ENCODE measurements around the gene PRLR. TPM values are rescaled to one million over a fixed set of nuclear protein-coding genes. Genes with fewer than 3 reads are reported as not detected.

PRLR gene
- total RNA-seq, 1 donor from 2014 or later = 0.21 TPM

DNA sequence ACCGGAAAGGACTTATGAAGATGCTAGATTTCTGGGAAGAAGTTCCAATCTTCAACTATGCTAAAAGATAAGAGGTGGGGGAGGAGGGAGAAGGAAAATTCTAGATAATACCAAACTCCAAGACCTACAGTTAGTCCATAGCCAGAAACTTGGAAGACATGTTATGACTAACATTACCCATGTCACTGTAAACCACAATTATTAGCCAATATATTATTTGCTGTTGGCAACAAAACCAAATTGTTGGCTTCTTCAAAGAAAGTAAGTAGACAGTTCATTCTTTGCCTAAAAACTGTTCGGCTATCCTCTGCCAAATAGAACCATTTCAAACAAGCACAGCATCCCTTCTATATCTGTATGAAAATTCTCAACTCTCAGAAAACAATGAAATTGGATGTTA lies 25.1 kb downstream of the PRLR start:
- Mint-ChIP-seq H3K4me3 (ENCODE audit: unreplicated experiment) (no peak overlapping the region), H3K27me3 (ENCODE audit: unreplicated experiment) (no peaks in the 10 kb centered on the region), H3K36me3 (ENCODE audit: low read depth, unreplicated experiment) (no peaks in the 10 kb centered on the region), H3K9me3 (ENCODE audit: unreplicated experiment) (no peaks in the 10 kb centered on the region), H3K27ac (ENCODE audit: unreplicated experiment) (no peak overlapping the region), H3K4me1 (ENCODE audit: unreplicated experiment) (peaks cover 6% of the 10 kb centered on the region)
- no peak for DNase-seq (ENCODE audit: low spot score)
- TF ChIP-seq CTCF (IDR thresholded peaks at IDR 0.05; ENCODE audit: unreplicated experiment) = no peak

DNA sequence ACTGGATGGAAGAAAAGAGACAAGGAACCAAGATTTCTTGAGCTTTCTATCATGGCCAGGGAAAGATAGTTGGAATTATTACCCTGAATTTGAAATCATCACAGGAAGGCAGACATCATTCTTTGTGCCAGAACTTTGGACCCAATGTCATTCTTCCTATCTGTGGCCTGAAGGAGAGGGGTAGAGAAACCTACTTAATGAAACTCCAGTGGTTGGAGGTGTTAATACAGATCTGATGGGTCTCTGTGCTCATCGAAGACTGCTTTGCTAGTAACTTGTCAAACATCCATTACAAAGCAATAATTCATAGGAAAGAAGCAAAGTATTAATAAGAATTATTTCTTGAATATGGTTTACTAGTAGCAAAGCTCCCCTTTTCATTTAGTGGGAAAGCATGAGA lies 26.9 kb downstream of the PRLR start:
- Mint-ChIP-seq H3K4me1 (ENCODE audit: unreplicated experiment) (peaks cover 15% of the 10 kb centered on the region), H3K27ac (ENCODE audit: unreplicated experiment) (no peak overlapping the region), H3K4me3 (ENCODE audit: unreplicated experiment) (no peak overlapping the region), H3K27me3 (ENCODE audit: unreplicated experiment) (no peaks in the 10 kb centered on the region), H3K9me3 (ENCODE audit: unreplicated experiment) (no peaks in the 10 kb centered on the region), H3K36me3 (ENCODE audit: low read depth, unreplicated experiment) (no peaks in the 10 kb centered on the region)
- no peak for TF ChIP-seq CTCF (IDR thresholded peaks at IDR 0.05; ENCODE audit: unreplicated experiment)
- no peak for DNase-seq (ENCODE audit: low spot score)

DNA sequence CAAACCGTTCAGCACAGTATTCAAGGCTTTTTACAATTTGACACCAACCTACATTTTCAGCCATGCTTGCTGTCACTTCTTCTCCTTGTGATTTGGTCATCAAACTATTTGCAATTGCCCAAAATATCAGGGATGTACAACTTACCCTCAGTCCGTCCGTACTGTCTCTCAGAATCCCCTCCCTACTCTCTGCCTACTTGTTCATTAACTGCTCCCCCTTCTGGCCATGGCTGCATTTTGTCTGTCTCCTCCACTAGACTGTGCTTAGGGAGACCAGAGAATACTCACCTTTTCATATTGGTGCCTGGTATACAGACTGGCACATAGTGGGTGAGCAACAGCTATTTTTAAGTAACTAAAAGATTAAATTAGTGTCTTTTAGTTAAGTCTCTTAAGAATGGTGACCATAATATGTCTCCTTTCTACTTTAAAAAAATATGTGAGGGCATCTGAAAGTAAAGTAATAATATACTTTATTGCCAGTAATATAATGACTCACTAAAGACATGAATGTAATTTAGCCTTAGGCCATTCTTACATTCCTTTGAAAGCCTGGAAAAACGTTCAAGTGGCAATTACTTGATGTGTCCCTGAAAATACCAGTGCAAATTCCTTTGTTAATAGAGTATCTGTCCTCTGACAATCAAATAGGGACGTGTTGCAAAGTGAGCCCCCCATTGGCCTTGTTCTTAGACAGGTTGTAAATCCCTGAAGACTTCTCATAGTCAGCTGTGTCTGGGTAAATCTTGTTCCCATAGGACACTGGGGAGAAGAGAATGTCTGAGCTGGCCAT lies 27.8 kb downstream of the PRLR start:
- peak; percentile 69 for DNase-seq (ENCODE audit: low spot score)
- H3K4me3 Mint-ChIP-seq (ENCODE audit: unreplicated experiment) = no peak overlapping the region
- H3K4me1 Mint-ChIP-seq (ENCODE audit: unreplicated experiment) = peaks cover 14% of the 10 kb centered on the region
- H3K27me3 Mint-ChIP-seq (ENCODE audit: unreplicated experiment) = no peaks in the 10 kb centered on the region
- no peaks in the 10 kb centered on the region for H3K9me3 Mint-ChIP-seq (ENCODE audit: unreplicated experiment)
- H3K27ac Mint-ChIP-seq (ENCODE audit: unreplicated experiment) = no peak overlapping the region
- H3K36me3 Mint-ChIP-seq (ENCODE audit: low read depth, unreplicated experiment) = no peaks in the 10 kb centered on the region
- TF ChIP-seq CTCF (IDR thresholded peaks at IDR 0.05; ENCODE audit: unreplicated experiment) = peak; percentile 37

DNA sequence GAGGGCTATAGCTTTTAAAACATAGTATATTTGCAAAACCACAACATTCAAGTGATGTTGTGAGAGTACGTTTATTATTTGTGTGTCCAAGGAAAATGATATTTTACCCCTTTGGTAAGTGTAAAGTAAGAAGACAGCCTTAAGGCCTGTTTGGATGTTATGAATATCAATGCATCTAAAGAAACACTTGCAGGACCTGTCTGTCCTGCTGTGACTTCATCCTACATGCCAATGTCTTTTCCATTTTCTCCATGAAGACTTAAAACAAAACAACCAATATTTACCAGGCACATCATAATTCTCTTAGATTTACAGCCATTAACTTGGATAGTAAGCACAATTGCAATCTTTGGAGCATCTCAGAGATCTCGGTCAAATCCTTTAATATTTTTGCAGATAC lies 29.0 kb downstream of the PRLR start:
- no peaks in the 10 kb centered on the region for H3K27me3 Mint-ChIP-seq (ENCODE audit: unreplicated experiment)
- H3K4me3 Mint-ChIP-seq (ENCODE audit: unreplicated experiment) = no peak overlapping the region
- no peak for DNase-seq (ENCODE audit: low spot score)
- no peak overlapping the region for H3K27ac Mint-ChIP-seq (ENCODE audit: unreplicated experiment)
- H3K9me3 Mint-ChIP-seq (ENCODE audit: unreplicated experiment) = no peaks in the 10 kb centered on the region
- peaks cover 14% of the 10 kb centered on the region for H3K4me1 Mint-ChIP-seq (ENCODE audit: unreplicated experiment)
- no peaks in the 10 kb centered on the region for H3K36me3 Mint-ChIP-seq (ENCODE audit: low read depth, unreplicated experiment)
- TF ChIP-seq CTCF (IDR thresholded peaks at IDR 0.05; ENCODE audit: unreplicated experiment) = no peak

- Mint-ChIP-seq H3K27me3 (ENCODE audit: unreplicated experiment) (no peaks in the 10 kb centered on the region), H3K4me3 (ENCODE audit: unreplicated experiment) (no peak overlapping the region), H3K27ac (ENCODE audit: unreplicated experiment) (no peak overlapping the region), H3K4me1 (ENCODE audit: unreplicated experiment) (peaks cover 14% of the 10 kb centered on the region), H3K36me3 (ENCODE audit: low read depth, unreplicated experiment) (no peaks in the 10 kb centered on the region), H3K9me3 (ENCODE audit: unreplicated experiment) (no peaks in the 10 kb centered on the region)
- TF ChIP-seq CTCF (IDR thresholded peaks at IDR 0.05; ENCODE audit: unreplicated experiment) = no peak
- no peak for DNase-seq (ENCODE audit: low spot score)
These were observed 30.4 kb downstream of the PRLR start for GRCh38 chr5:35199886-35200285.
